NK-92 (cell line): ENCODE results near the gene PKMYT1.

ENCODE experiments used
- DNase-seq: peaks from one replicate; lab custom pipeline; 2025; ENCODE audit not compliant: unreplicated experiment; lab: John Stamatoyannopoulos, UW

The PKMYT1 gene

GRCh38 chr16:3019594-3020246, 39.5 kb upstream of the PKMYT1 start:
- no peak for DNase-seq

GRCh38 chr16:3017794-3018506, 37.7 kb upstream of the PKMYT1 start, which contains the start of gene CLDN6:
TSS of gene CLDN6 (minus strand) at chr16:3018183. CDS start at chr16:3016021, 2,162 bp downstream.
- DNase-seq: no peak

DNA sequence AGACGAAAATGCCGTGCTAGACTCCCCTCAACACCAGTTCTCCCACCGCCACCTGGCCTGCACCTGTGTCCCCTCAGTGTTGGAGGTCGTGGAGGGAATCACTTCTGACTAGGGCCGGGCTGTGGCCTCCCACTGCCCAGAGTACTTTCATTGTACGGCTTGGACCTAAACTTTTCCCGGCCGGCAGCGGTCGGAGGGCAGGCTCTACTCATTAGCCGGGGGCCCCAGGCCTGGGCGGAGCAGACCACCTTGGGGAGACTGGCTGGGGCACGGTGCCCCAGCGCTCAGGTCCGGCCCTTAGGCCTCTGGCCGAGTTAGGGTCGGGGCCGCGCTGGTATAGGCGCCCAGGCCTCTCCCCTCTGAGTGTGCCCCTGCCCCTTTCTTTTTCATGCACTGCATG, 37.1 kb upstream of the PKMYT1 start:
- DNase-seq: no peak

DNA sequence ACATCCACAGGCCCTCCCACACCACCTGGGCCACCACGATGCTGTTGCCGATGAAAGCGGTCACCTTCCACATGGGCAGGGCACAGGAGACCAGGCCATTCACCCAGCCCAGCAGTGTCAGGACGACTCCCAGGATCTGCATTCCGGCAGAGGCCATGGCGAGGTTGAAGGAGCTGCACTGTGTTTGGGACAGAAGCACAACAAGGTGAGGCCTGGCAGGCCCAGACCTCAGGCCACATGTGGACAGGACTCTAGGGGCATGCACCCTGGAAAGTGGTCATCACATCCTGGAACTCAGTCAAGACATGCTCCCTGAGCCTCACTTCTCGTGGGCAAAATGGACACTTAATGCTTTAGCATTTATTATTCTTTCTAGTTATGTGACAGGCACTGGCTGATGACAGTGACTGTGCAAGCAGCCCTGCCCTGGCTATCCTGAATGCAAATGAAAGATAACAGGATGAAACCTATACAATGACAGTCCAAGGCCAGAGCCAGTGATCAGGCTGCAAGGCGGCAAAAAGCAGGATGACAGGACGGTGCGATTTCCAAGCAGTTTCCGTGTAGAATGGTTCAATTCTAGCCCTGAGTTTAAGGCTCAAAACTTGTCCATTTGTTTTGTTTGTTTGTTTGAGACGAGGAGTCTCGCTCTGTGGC, 35.7 kb upstream of the PKMYT1 start:
- no peak for DNase-seq

GRCh38 chr16:3014971-3015370, 34.7 kb upstream of the PKMYT1 start:
- no peak for DNase-seq

- DNase-seq: no peak
Measured at GRCh38 chr16:3013998-3014690, 33.9 kb upstream of the PKMYT1 start.

DNA sequence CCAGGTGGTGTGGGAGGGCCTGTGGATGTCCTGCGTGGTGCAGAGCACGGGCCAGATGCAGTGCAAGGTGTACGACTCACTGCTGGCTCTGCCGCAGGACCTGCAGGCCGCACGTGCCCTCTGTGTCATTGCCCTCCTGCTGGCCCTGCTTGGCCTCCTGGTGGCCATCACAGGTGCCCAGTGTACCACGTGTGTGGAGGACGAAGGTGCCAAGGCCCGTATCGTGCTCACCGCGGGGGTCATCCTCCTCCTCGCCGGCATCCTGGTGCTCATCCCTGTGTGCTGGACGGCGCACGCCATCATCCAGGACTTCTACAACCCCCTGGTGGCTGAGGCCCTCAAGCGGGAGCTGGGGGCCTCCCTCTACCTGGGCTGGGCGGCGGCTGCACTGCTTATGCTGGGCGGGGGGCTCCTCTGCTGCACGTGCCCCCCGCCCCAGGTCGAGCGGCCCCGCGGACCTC, 33.3 kb upstream of the PKMYT1 start:
- no peak for DNase-seq

DNA sequence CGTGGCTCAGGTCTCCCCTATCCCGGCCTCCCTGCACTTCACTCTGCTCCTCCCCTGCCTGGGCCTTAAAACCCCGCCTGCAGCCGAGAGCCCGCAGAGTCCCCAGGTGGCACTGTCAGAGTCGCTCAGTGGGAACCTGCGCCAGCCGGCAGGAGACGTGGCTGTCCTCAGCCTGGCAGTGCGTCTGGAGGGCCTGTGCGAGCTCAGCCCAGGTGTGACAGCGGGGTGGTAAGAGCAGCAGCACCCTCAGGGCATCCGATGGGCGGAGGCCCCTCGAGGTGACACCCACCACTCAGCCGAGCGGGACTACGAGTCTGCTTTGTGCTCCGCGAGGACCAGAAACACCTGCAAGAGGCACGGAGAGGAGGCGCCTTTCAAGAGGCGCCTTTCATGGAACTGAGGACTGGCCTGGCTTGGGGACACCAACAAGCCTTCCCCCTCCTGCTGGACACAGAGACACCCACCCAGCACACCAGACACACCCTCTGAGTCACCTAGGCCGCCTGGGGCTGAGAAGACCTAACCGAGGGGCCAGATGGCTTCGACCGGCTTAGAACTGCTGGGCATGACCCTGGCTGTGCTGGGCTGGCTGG, 32.7 kb upstream of the PKMYT1 start, which contains the start of gene CLDN9:
Gene CLDN9, plus strand, starts transcription at position 96 of the 593 bp plus-strand sequence. Its CDS starts 440 bp downstream, at position 536.
- no peak for DNase-seq

- DNase-seq: no peak
Measured at GRCh38 chr16:3012246-3012645, 32.0 kb upstream of the PKMYT1 start.

GRCh38 chr16:3010510-3010909, 30.3 kb upstream of the PKMYT1 start:
- no peak for DNase-seq

DNA sequence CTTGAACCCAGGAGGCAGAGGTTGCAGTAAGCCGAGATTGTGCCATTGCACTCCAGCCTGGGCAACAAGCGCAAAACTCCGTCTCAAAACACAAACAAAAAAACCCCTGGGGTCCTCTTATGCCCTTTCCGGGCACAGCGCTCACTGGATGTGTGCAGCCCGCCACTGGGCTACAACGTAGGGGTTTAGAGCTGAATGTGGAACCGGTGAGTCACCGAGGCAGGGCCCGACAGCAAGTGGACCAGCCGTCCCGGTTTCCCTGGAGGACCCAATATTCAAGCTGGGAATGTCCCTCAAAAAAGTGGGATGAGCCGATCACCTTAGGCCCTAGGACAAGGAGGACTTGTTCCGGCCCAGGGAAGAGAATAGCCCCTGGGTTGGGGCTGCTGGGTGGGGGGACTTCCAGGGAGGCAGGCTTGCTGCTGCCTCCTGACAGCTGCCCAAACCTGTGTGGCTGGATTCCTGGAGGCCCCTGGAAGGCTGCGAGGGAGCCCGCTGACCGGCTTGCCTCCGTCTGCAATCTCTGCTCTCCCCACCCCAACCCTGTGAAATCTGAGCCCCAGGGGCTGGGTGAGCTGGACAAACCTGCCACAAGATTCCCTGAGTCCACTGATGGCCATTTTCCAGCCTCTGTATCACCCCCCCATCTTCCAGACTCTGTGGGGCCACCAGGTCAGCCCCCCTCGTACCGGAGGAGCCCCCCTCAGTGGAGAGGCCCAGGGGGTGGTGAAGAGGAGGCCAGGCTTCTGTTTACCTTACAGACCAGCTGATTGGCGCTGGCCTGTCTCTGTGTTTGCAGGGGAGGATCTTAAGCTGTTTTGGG, 29.5 kb upstream of the PKMYT1 start:
- no peak for DNase-seq

DNA sequence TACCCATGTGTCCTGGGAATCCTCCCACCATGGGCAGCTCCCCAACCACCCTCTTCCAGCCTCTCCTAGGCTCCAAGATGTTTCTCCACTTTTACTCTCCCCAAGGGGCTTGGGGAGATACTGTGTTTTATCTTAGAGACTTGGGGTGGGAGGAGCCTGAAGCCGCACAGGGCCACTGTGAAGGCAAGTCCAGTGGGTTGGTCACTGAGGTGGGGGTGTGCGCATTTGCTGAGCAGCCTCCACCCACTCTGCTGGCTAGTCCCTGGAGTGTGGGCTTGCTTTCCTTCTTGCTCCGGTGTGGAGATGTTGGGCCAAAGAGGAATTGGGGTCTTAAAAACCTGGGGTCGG, 28.4 kb upstream of the PKMYT1 start:
- DNase-seq: no peak

GRCh38 chr16:3007957-3008689, 27.9 kb upstream of the PKMYT1 start:
- no peak for DNase-seq

DNA sequence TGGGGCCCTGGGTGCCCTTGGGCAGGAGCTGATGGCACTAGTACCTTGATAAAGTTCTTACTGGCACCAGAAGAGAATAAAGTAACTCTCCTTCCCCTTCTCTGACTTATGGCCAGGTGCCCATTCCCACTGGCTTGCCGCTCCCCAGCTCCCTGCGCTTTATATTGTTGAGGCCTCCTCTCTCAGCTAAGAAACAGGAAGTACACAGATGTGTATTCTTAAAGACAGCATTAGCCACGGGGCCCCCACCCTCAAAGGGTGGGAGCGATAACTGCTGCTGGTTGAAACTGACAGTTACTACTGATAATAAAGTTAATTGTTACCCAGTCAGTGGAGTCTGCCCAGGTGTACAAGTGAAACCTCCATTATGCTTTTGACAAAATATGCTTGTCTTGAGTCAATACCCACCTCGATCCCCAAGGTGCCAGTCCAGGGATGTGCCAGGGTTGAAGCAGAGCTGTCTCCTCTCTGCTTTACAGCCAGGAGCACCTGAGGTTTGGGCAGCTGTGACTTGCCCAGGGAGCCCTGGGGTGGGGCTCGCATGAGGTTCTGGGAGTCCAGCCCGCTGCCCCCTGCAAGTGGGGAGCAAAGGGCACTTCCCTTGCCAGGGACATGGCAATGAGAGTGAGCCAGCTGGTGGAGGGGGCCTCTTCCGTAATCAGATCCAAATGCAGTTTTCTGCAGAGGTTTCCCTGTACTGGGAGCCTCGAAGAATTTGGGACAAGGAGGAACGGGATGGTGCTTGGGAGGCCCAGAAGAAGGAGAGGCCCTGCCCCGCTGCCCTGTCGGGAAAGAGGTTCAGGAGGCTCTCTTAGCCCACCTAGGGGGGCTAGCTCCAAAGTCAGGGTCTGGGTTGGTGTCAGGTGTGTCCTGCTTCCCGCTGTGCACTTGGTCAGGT, 27.1 kb upstream of the PKMYT1 start:
- no peak for DNase-seq

GRCh38 chr16:3004781-3005284, 24.6 kb upstream of the PKMYT1 start:
- DNase-seq: no peak

DNA sequence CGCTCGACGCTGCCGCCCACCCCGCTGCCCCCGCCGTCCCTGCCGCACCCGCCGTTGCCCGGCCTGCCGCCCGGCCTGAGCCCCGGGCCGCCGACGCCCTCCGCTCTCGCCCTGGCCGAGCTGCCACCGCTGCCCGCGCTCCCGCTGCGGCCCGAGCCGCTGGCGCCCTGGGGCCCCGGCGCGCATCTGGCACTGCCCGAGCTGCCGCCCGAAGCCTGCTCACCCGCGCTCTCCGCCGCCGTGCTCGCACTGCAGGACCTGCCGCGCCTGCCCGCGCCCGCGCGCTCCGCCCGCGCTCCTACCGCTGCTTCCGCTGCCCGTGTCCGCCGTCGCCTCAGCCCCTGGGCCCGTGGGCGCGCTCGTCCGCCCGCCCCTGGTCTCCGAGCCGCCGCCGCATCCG, 24.1 kb upstream of the PKMYT1 start:
- DNase-seq: no peak

- peak; percentile 79 for DNase-seq
Measured at GRCh38 chr16:3003582-3004270, 23.5 kb upstream of the PKMYT1 start.

- DNase-seq: no peak
Measured at GRCh38 chr16:3001316-3001715, 21.1 kb upstream of the PKMYT1 start.
